Ovary (tissue), 10 donors: Measurements from ENCODE around the gene FAM90A26. TPM values are rescaled to one million over a fixed set of nuclear protein-coding genes. Genes with fewer than 3 reads are reported as not detected.
"Not testable (repeated sequence)": the region's sequence is repeated elsewhere in the genome, so short reads cannot be mapped to it uniquely, and the experiment has no call there.

Source experiments
- DNase-seq, 5 donors: peaks; one replicate each; pipeline ENCODE4 v3.0.0-alpha.2; 2019 to 2020
- H3K27ac ChIP-seq, 2 donors: fragments of 200-600 bp; one replicate each; pipeline versions ENCODE4 v1.5.1 to v1.8.0; 2019 to 2022
- H3K27me3 ChIP-seq: fragments of 200-600 bp; one replicate; pipeline ENCODE4 v1.8.0; 2022
- H3K36me3 ChIP-seq: fragments of 200-600 bp; sonication (generic); one replicate; pipeline ENCODE4 v1.5.1; 2019
- H3K4me1 ChIP-seq: one replicate; pipeline ENCODE4 v1.8.1; 2013; ENCODE audit warnings: mild to moderate bottlenecking, moderate library complexity; ENCODE audit not compliant: insufficient read depth
- H3K4me3 ChIP-seq: fragments of 200-600 bp; sonication (generic); one replicate; pipeline ENCODE4 v1.5.1; 2017
- H3K9me3 ChIP-seq, 2 donors: fragments of 200-600 bp in 1 of 2; sonication (generic) in 1 of 2; one replicate each; pipeline versions ENCODE4 v1.5.1 to v1.8.1; 2013 to 2019; ENCODE audit warnings: mild to moderate bottlenecking in 1 of 2, moderate library complexity in 1 of 2
- CTCF ChIP-seq, 3 donors: fragments of 450-650 bp in 2 of 3; fragments of 200-600 bp in 1 of 3; IDR thresholded peaks; one replicate each; pipeline versions ENCODE4 v1.5.1 to v1.8.0; 2016 to 2022; ENCODE audit warnings: antibody characterized with exemption in 3 of 3, mild to moderate bottlenecking in 1 of 3
- WGBS, 3 donors: extraction: QIAGEN DNeasy Blood & Tissue Kit in 1 of 3; methylation state at CpG; one replicate each; pipeline versions ENCODE4 v1.1.5 to v1.1.7; 2013 to 2017; 5-methylcytosine and 5-hydroxymethylcytosine counted together
- intact Hi-C, 4 donors: fragments of 100-400 bp; cut with DNase I; formaldehyde crosslinking; loops; one replicate each; pipeline versions ENCODE4 v1.11.0 to v1.15.1; 2022 to 2023
- long read RNA-seq, 3 donors: library from polyadenylated mRNA in 2 of 3; unstranded in 2 of 3; transcript quantifications; one replicate each; pipeline ENCODE4 v2.0.0 and lab custom pipeline, GENCODE V29; 2021 to 2026
- polyA plus RNA-seq, 2 donors: library from polyadenylated mRNA; stranded (reverse); fragments of 200-250 nt in 1 of 2; fragments of 350-450 nt in 1 of 2; fragmentation: Illumina TruSeq in 1 of 2; extraction: RNeasy Lipid Tissue Mini Kit (QIAGEN cat#74804) in 1 of 2; gene quantifications; one replicate each; pipeline ENCODE4 v1.2.3, GENCODE V29; 2013 to 2014
- total RNA-seq, 7 donors: library from RNA; depleted of rRNA in 2 of 7; stranded (reverse); fragments of >200 nt in 2 of 7; fragmentation: NEBNext Ultra II Directional in 3 of 7; extraction: Animal tissue kit (Norgen Biotek cat#: 25700) in 3 of 7; gene quantifications; one replicate each; pipeline versions ENCODE4 v1.1.0 to v1.2.4, GENCODE V29; 2016 to 2023
- donor health status: DM: no; HTN: no; CAD: no; lungs with moderate emphysema.
- donor health status: DM: no; HTN: no; CAD: no.
- donor health status: Bipolar disorder and iron deficiency.
- donor health status: DM: yes; HTN: yes; CAD: no.
- donor health status: DM: no; HTN: no; CAD: no.
- donor health status: DM: yes; HTN: yes; CAD: no.

The FAM90A26 gene
- not detected for total RNA-seq
- not detected for polyA plus RNA-seq
- long read RNA-seq, donor 1: 0 reads
- long read RNA-seq, donor 2: 0 reads
- long read RNA-seq, donor 3: 0 reads

- intact Hi-C loops, H3K36me3 ChIP-seq, H3K4me1 ChIP-seq, DNase-seq, H3K27ac ChIP-seq, H3K9me3 ChIP-seq, H3K27me3 ChIP-seq, H3K4me3 ChIP-seq: not testable (repeated sequence)
- WGBS, 3 donors: no CpG with 5 or more reads among the region's 11 CpGs
Observed at GRCh38 chr4:9169791-9170459, at the start of gene FAM90A26. Gene FAM90A26, plus strand, starts transcription at chr4:9170409. Its CDS starts 2,764 bp downstream, at chr4:9173173.

- DNase-seq, H3K36me3 ChIP-seq, H3K9me3 ChIP-seq, H3K27ac ChIP-seq, H3K27me3 ChIP-seq, H3K4me3 ChIP-seq, H3K4me1 ChIP-seq: not testable (repeated sequence)
- intact Hi-C loops: loop anchor here in 1 of 4 donors (5.0 kb wide), 1 partner anchor 120 kb away; no protein-coding TSS in a partner anchor
- WGBS, 3 donors: 8 to 33% (median 10%) methylated on average over 8 of the region's 8 CpGs
Observed at GRCh38 chr4:9122711-9123110, 47.5 kb upstream of the FAM90A26 start.

- peak; percentile 46 to 77 (median 53) for DNase-seq
Observed at GRCh38 chr4:9123572-9124007, 46.6 kb upstream of the FAM90A26 start.

GRCh38 chr4:9125601-9126161 is 44.5 kb upstream of the FAM90A26 start:
- intact Hi-C loops, H3K27ac ChIP-seq, H3K4me1 ChIP-seq, H3K9me3 ChIP-seq, DNase-seq, H3K4me3 ChIP-seq, H3K36me3 ChIP-seq, H3K27me3 ChIP-seq: not testable (repeated sequence)
- 57 to 66% (median 58%) methylated on average over 3 of the region's 3 CpGs for WGBS, 3 donors

More at GRCh38 chr4:9123572-9124007, 46.6 kb upstream of the FAM90A26 start:
- not testable (repeated sequence) for H3K27ac ChIP-seq, H3K4me3 ChIP-seq, H3K9me3 ChIP-seq, H3K4me1 ChIP-seq, H3K36me3 ChIP-seq, H3K27me3 ChIP-seq
- WGBS, 3 donors: 0 to 1% (median 1%) methylated on average over 13 of the region's 13 CpGs
- intact Hi-C loops: loop anchor here in 1 of 4 donors (5.0 kb wide), 1 partner anchor 121 kb away; no protein-coding TSS in a partner anchor
- TF ChIP-seq CTCF (IDR thresholded peaks at IDR 0.05): peak; percentile 54 to 76 (median 68)

GRCh38 chr4:9131420-9131819 is 38.8 kb upstream of the FAM90A26 start:
- whole genome bisulfite sequencing, 3 donors: 6 to 24% (median 7%) methylated on average over 7 of the region's 7 CpGs
- intact Hi-C loops, H3K4me3 ChIP-seq, H3K9me3 ChIP-seq, H3K27me3 ChIP-seq, H3K4me1 ChIP-seq, H3K36me3 ChIP-seq: not testable (repeated sequence)
- H3K27ac ChIP-seq: peak overlapping the region in 1 of 2 donors; percentile 15
- peak; percentile 70 to 85 (median 83) for DNase-seq

- WGBS, 3 donors: 94 to 98% (median 95%) methylated on average over 4 of the region's 4 CpGs
- H3K36me3 ChIP-seq, H3K27me3 ChIP-seq, H3K4me3 ChIP-seq, DNase-seq, H3K9me3 ChIP-seq, H3K27ac ChIP-seq, H3K4me1 ChIP-seq, intact Hi-C loops: not testable (repeated sequence)
Observed at GRCh38 chr4:9132849-9133248, 37.4 kb upstream of the FAM90A26 start.

GRCh38 chr4:9134011-9134410 is 36.2 kb upstream of the FAM90A26 start:
- H3K4me1 ChIP-seq, H3K36me3 ChIP-seq, DNase-seq, H3K9me3 ChIP-seq, intact Hi-C loops, H3K4me3 ChIP-seq, H3K27ac ChIP-seq, H3K27me3 ChIP-seq: not testable (repeated sequence)
- WGBS, 3 donors: 80 to 91% (median 82%) methylated on average over 5 of the region's 5 CpGs

GRCh38 chr4:9134556-9134955 is 35.7 kb upstream of the FAM90A26 start:
- H3K4me1 ChIP-seq, H3K4me3 ChIP-seq, intact Hi-C loops, H3K27me3 ChIP-seq, H3K36me3 ChIP-seq, H3K9me3 ChIP-seq: not testable (repeated sequence)
- 25 to 28% (median 28%) methylated on average over 10 to 12 of the region's 12 CpGs for WGBS, 3 donors
- DNase-seq: peak; percentile 62 to 84 (median 78)
- H3K27ac ChIP-seq: peak overlapping the region in 1 of 2 donors; percentile 59

- H3K36me3 ChIP-seq, H3K4me3 ChIP-seq, H3K27me3 ChIP-seq, intact Hi-C loops, H3K9me3 ChIP-seq, H3K27ac ChIP-seq, DNase-seq, H3K4me1 ChIP-seq: not testable (repeated sequence)
- WGBS, 3 donors: 90 to 96% (median 94%) methylated on average over 11 of the region's 11 CpGs
Observed at GRCh38 chr4:9141050-9141449, 29.2 kb upstream of the FAM90A26 start.

GRCh38 chr4:9142786-9143185 is 27.4 kb upstream of the FAM90A26 start:
- H3K36me3 ChIP-seq, intact Hi-C loops, H3K9me3 ChIP-seq, H3K4me3 ChIP-seq, H3K27me3 ChIP-seq, H3K4me1 ChIP-seq, DNase-seq, H3K27ac ChIP-seq: not testable (repeated sequence)
- WGBS, 3 donors: 90 to 92% (median 91%) methylated on average over 6 of the region's 6 CpGs
